GM12878 (cell line): Measurements from ENCODE around the gene ALMS1. TPM values are rescaled to one million over a fixed set of nuclear protein-coding genes. Genes with fewer than 3 reads are reported as not detected.

Experiments
- ATAC-seq: fragments of 200-7000 bp; cut with Tn5 transposase; 3 replicates; pipeline ENCODE4 v1.9.1; 2020; ENCODE audit warnings: mild to moderate bottlenecking, moderate library complexity
- BruUV-seq: library from RNA; stranded (reverse); fragments of 400-500 nt; replicated peaks from 2 replicates; lab custom pipeline; 2021; lab: Mats Ljungman, UMichigan
- CTCF ChIA-PET: fragments of 300-600 bp; sonication (Branson Sonifier 250); formaldehyde crosslinking; extraction: SDS; loops from one replicate; lab custom pipeline; 2021; ENCODE audit warnings: inconsistent platforms; lab: Yijun Ruan, JAX
- POLR2A ChIA-PET: fragments of 350-600 bp; formaldehyde crosslinking; extraction: SDS; loops from one replicate; lab custom pipeline; 2021; ENCODE audit warnings: inconsistent platforms; lab: Charles Lee
- RAD21 ChIA-PET: fragments of 300-600 bp; sonication (Branson Sonifier 250); formaldehyde crosslinking; loops from one replicate; lab custom pipeline; 2023; ENCODE audit warnings: antibody characterized with exemption; ENCODE audit not compliant: unreplicated experiment; lab: Charles Lee
- SMC1A ChIA-PET: fragments of 300-600 bp; sonication (Branson Sonifier 250); formaldehyde crosslinking; loops from one replicate; lab custom pipeline; 2023; ENCODE audit not compliant: unreplicated experiment, uncharacterized antibody; lab: Charles Lee
- DNase-seq: peaks from one replicate; pipeline ENCODE4 v3.0.0-alpha.2; 2011; ENCODE audit warnings: low read depth, low spot score
- FAIRE-seq: peaks from 3 replicates; lab custom pipeline; 2011; peaks lifted over from hg19 to GRCh38; lab: Jason Lieb, UNC
- H2AFZ ChIP-seq: 2 replicates; pipeline ENCODE4 v1.6.0; 2011; ENCODE audit warnings: low read depth, low read length, control low read depth; ENCODE audit not compliant: control insufficient read depth
- H3K27ac ChIP-seq: 2 replicates; pipeline ENCODE4 v1.5.1; 2011; ENCODE audit warnings: control low read depth; ENCODE audit not compliant: control insufficient read depth, insufficient read depth
- H3K27me3 ChIP-seq, 2 experiments: replicated peaks in 1 of 2; 2 replicates each; pipeline versions ENCODE4 v1.6.0 to v1.6.1; 2011; ENCODE audit warnings: low read length in 1 of 2; ENCODE audit not compliant: control insufficient read depth in 2 of 2, insufficient read depth in 2 of 2
- H3K36me3 ChIP-seq, 2 experiments: 2 replicates each; pipeline ENCODE4 v1.5.1; 2011; ENCODE audit warnings: low read length in 1 of 2; ENCODE audit not compliant: control insufficient read depth in 2 of 2, insufficient read depth in 2 of 2
- H3K4me1 ChIP-seq: 2 replicates; pipeline ENCODE4 v1.6.1; 2011; ENCODE audit warnings: mild to moderate bottlenecking, low read length, moderate library complexity, mixed read lengths; ENCODE audit not compliant: control insufficient read depth, insufficient read depth
- H3K4me2 ChIP-seq: 2 replicates; pipeline ENCODE4 v1.6.0; 2011; ENCODE audit warnings: control low read depth; ENCODE audit not compliant: control insufficient read depth, insufficient read depth
- H3K4me3 ChIP-seq: fragments of 200-600 bp; sonication (generic); 2 replicates; pipeline ENCODE4 v1.5.1; 2016
- H3K79me2 ChIP-seq: 2 replicates; pipeline ENCODE4 v1.6.0; 2011; ENCODE audit warnings: low read length; ENCODE audit not compliant: control insufficient read depth, insufficient read depth
- H3K9ac ChIP-seq: 2 replicates; pipeline ENCODE4 v1.8.0; 2011; ENCODE audit warnings: low read length, control low read depth, mixed read lengths; ENCODE audit not compliant: control insufficient read depth, insufficient read depth
- H3K9me3 ChIP-seq: replicated peaks from 3 replicates; pipeline ENCODE4 v1.5.1; 2011; ENCODE audit warnings: mild to moderate bottlenecking, low read length; ENCODE audit not compliant: control insufficient read depth, insufficient read depth
- H4K20me1 ChIP-seq: 2 replicates; pipeline ENCODE4 v1.6.0; 2011; ENCODE audit not compliant: control insufficient read depth, insufficient read depth
- IRF3 ChIP-seq: fragments of 450-650 bp; IDR thresholded peaks from 2 replicates; pipeline ENCODE4 v1.6.1; 2014; ENCODE audit warnings: mild to moderate bottlenecking
- IRF4 ChIP-seq: IDR thresholded peaks from 2 replicates; pipeline ENCODE4 v1.6.1; 2011; ENCODE audit warnings: low read depth, low read length
- JUND ChIP-seq: IDR thresholded peaks from 2 replicates; pipeline ENCODE4 v1.6.1; 2012; ENCODE audit warnings: low read depth, mild to moderate bottlenecking, low read length, improper control_type of control experiment, moderate library complexity
- KLF5 ChIP-seq: fragments of 450-650 bp; IDR thresholded peaks from 2 replicates; pipeline ENCODE4 v1.6.1; 2014; ENCODE audit warnings: mild to moderate bottlenecking; ENCODE audit not compliant: partially characterized antibody
- MEF2A ChIP-seq: IDR thresholded peaks from 2 replicates; pipeline ENCODE4 v1.6.1; 2011; ENCODE audit warnings: low read depth, mild to moderate bottlenecking, low read length, moderate library complexity; ENCODE audit not compliant: insufficient read depth
- PRDM15 ChIP-seq: fragments of 450-650 bp; formaldehyde crosslinking; IDR thresholded peaks from 2 replicates; pipeline ENCODE4 v1.4.0; 2020; ENCODE audit warnings: mild to moderate bottlenecking, moderate library complexity
- SP1 ChIP-seq: IDR thresholded peaks from one replicate; pipeline ENCODE4 v1.6.1; 2011; ENCODE audit warnings: low read depth, low read length
- ZBTB11 ChIP-seq: fragments of 450-650 bp; formaldehyde crosslinking; IDR thresholded peaks from 2 replicates; pipeline ENCODE4 v1.5.0; 2022; ENCODE audit warnings: mild to moderate bottlenecking, missing genetic modification characterization
- ZBTB4 ChIP-seq: fragments of 450-650 bp; formaldehyde crosslinking; IDR thresholded peaks from 2 replicates; pipeline ENCODE4 v1.4.0; 2022; ENCODE audit warnings: mild to moderate bottlenecking, moderate library complexity
- WGBS: methylation state at CpG from one replicate; pipeline ENCODE4 v1.1.6; 2016; ENCODE audit warnings: low lambda C conversion rate; ENCODE audit not compliant: insufficient replicate concordance, insufficient coverage; ENCODE audit errors: missing lambda C conversion rate; 5-methylcytosine and 5-hydroxymethylcytosine counted together
- in situ Hi-C: fragments of 300-500 bp; cut with MboI; formaldehyde crosslinking; loops from 9 replicates; pipeline ENCODE4 v1.14.3; 2018; ENCODE audit warnings: mixed read lengths
- intact Hi-C: fragments of 100-400 bp; cut with micrococcal nuclease; formaldehyde crosslinking; loops from one replicate; pipeline ENCODE4 v1.14.2; 2022; ENCODE audit not compliant: unreplicated experiment
- polyA plus RNA-seq, 11 experiments: library from polyadenylated mRNA; depleted of rRNA in 4 of 11; unstranded in 6 of 11; stranded (reverse) in 5 of 11; fragments of >200 nt; fragmentation: Nextera tagmentation in 4 of 11; fragmentation: Illumina TruSeq in 1 of 11; extraction: Ambion mirVana in 4 of 11; extraction: Trizol in 1 of 11; gene quantifications; 1 replicate in 1 of 11; 2 replicates in 10 of 11; pipeline versions ENCODE4 v1.2.1 to v1.2.3, GENCODE V29; 2011 to 2016; ENCODE audit warnings: inconsistent platforms in 2 of 11, missing spikeins in 2 of 11, low read depth in 1 of 11
- total RNA-seq, 4 experiments: library from RNA; depleted of rRNA in 3 of 4; stranded (reverse); fragments of >200 nt in 3 of 4; fragmentation: Illumina TruSeq in 1 of 4; extraction: Trizol in 1 of 4; gene quantifications; 2 replicates each; pipeline versions ENCODE4 v1.2.1 to v1.2.3, GENCODE V29; 2013 to 2021

Gene ALMS1
- total and polyA plus RNA-seq, 10 of the 15 experiments (the other 5 are each of a cell fraction or from before 2014, with no cell fraction given), result 1.1 to 25.8 (median 10.6) TPM

GRCh38 chr2:73536133-73536840 lies 150.7 kb downstream of the ALMS1 start:
- intact Hi-C loops (no loop called here), in situ Hi-C loops (no loop called here)
- Histone ChIP-seq H3K9ac (no peak overlapping the region), H3K36me3 (peaks cover 2 to 4% of the 10 kb centered on the region in 2 experiments; a peak in 2 of 4 replicates), H2AFZ (no peak overlapping the region), H4K20me1 (no peaks in the 10 kb centered on the region), H3K79me2 (no peaks in the 10 kb centered on the region), H3K27ac (no peak overlapping the region), H3K9me3 (no peaks in the 10 kb centered on the region; the same call in 2 of the 3 replicates), H3K4me1 (no peaks in the 10 kb centered on the region), H3K4me3 (no peak overlapping the region), H3K27me3 (no peaks in the 10 kb centered on the region), H3K4me2 (no peak overlapping the region)
- BruUV-seq, result no TSS peak
- no peak for FAIRE-seq
- no peak for DNase-seq
- ATAC-seq, result no peak
- ChIA-PET SMC1A (interaction anchor here (0.9 to 1.3 kb wide), 2 partner anchors 8 to 14 kb away, joined by 3 read pairs; no protein-coding TSS in a partner anchor), RAD21 (no interaction called here), CTCF (no interaction called here), POLR2A (no interaction called here)
- 98% methylated on average over 6 of the region's 6 CpGs for WGBS
- TF ChIP-seq PRDM15 (no peak), SP1 (no peak), IRF3 (no peak), ZBTB4 (no peak), JUND (no peak), KLF5 (no peak), MEF2A (no peak), ZBTB11 (CRISPR knock-in tag) (no peak), IRF4 (no peak)
